Measurements from ENCODE around the gene IFNA8. TPM values are rescaled to one million over a fixed set of nuclear protein-coding genes. Genes with fewer than 3 reads are reported as not detected.

Gene IFNA8
- total and polyA plus RNA-seq, 2 of the 8 experiments (the other 6 are each of a cell fraction or from before 2014, with no cell fraction given) = not detected

DNA sequence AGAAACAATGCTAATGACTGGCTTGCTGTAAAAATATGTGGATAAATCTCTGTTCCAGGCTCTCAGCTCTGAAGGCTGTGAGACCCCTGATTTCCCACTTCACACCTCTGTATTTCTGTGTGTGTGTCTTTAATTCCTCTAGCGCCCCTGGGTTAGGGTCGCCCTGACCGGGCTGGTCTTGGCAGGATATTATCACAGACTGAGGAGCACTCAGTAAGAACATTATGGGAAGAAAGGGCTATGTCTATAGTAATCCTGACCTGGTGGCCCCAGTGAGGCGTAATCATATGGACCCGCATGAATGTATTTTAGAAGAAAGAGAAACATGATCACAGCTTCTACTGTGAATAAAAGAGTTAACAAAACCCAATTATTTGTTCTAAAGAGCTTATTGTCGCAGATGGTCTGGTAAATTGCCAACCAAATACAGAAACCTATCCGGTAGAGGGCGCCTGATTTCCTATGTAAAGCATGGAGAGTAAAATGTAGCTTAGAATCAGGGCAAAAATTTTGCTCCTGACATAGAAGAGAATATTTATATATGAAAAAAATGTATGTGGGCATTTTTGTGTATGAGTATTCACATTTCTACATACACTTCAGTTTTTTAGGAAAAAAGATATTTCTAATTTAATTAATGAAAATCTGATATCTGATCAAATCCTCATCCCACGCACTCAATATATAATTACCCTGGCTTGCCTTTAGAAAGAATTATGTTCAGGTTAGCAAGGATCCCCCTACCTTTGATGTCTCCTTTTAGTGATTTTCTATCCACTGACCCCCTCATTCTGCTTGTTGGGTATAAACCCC lies 25.5 kb downstream of the IFNA8 start:
- DNase-seq (ENCODE audit: low read depth in 1 of 2, low spot score in 2 of 2) (peak in 1 of 2 experiments; percentile 66), FAIRE-seq (no peak)
- Histone ChIP-seq H2BK120ac (replicated peaks; ENCODE audit: low read depth, low read length) (no peak overlapping the region), H3K79me1 (ENCODE audit: low read depth, low read length) (no peaks in the 10 kb centered on the region), H4K5ac (ENCODE audit: insufficient read length, low read depth, low read length) (no peak overlapping the region), H3K9ac (replicated peaks in 1 of 4; ENCODE audit: extremely low read depth in 1 of 4, low read depth in 3 of 4, low read length in 3 of 4) (no peak overlapping the region), H3K36me3 (ENCODE audit: control insufficient read depth in 2 of 4, insufficient read depth in 4 of 4, low read length in 3 of 4) (no peaks in the 10 kb centered on the region), H2BK15ac (ENCODE audit: low read length) (no peak overlapping the region), H4K91ac (replicated peaks; ENCODE audit: insufficient read length, low read length) (no peak overlapping the region), H3K79me2 (ENCODE audit: control insufficient read depth in 1 of 2, insufficient read depth in 2 of 2, low read length in 2 of 2) (no peaks in the 10 kb centered on the region), H4K20me1 (replicated peaks in 1 of 2; ENCODE audit: control insufficient read depth in 1 of 2, insufficient read depth in 2 of 2, low read length in 2 of 2) (no peaks in the 10 kb centered on the region), H3K9me3 (ENCODE audit: insufficient read depth in 2 of 2, low read depth in 1 of 2, low read length in 1 of 2) (no peaks in the 10 kb centered on the region), H2BK5ac (ENCODE audit: low read depth, low read length) (no peak overlapping the region), H4K8ac (ENCODE audit: extremely low read depth, insufficient read depth, low read length) (no peak overlapping the region), H3K4me3 (ENCODE audit: extremely low read depth in 1 of 4, insufficient read depth in 2 of 4, low read depth in 3 of 4, low read length in 4 of 4) (no peak overlapping the region), H3K14ac (ENCODE audit: insufficient read length) (no peak overlapping the region), H3K56ac (replicated peaks; ENCODE audit: insufficient read length, low read depth, low read length) (no peak overlapping the region), H3K18ac (ENCODE audit: extremely low read depth, low read length) (no peak overlapping the region), H2BK12ac (ENCODE audit: low read depth, low read length) (no peak overlapping the region), H3K4ac (replicated peaks; ENCODE audit: insufficient read length, low read depth, low read length) (no peak overlapping the region), H3K23me2 (ENCODE audit: low read depth, low read length) (no peaks in the 10 kb centered on the region), H2BK20ac (ENCODE audit: low read length) (no peak overlapping the region), H3K4me1 (replicated peaks in 1 of 4; ENCODE audit: control insufficient read depth in 3 of 4, insufficient read depth in 4 of 4, low read length in 3 of 4) (no peaks in the 10 kb centered on the region), H3K27ac (ENCODE audit: low read depth, low read length) (no peak overlapping the region), H3K4me2 (ENCODE audit: insufficient read depth in 1 of 2, low read depth in 2 of 2, low read length in 2 of 2) (no peak overlapping the region), H3K23ac (ENCODE audit: insufficient read length) (no peak overlapping the region), H2AK5ac (ENCODE audit: low read depth, low read length) (no peak overlapping the region), H2AFZ (ENCODE audit: low read length) (no peak overlapping the region), H3K27me3 (replicated peaks in 1 of 4; ENCODE audit: control insufficient read depth in 3 of 4, extremely low read depth in 1 of 4, insufficient read depth in 3 of 4, low read length in 3 of 4) (no peaks in the 10 kb centered on the region)
- TF ChIP-seq TAF1 (IDR thresholded peaks at IDR 0.05; ENCODE audit: low read depth, low read length) = no peak
- no peak for TF ChIP-seq RFX5 (IDR thresholded peaks at IDR 0.05; ENCODE audit: borderline replicate concordance, low read depth, low read length)
- TF ChIP-seq, protein P1, sequence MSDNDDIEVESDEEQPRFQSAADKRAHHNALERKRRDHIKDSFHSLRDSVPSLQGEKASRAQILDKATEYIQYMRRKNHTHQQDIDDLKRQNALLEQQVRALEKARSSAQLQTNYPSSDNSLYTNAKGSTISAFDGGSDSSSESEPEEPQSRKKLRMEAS (IDR thresholded peaks at IDR 0.05) = no peak
- TF ChIP-seq, protein P2, sequence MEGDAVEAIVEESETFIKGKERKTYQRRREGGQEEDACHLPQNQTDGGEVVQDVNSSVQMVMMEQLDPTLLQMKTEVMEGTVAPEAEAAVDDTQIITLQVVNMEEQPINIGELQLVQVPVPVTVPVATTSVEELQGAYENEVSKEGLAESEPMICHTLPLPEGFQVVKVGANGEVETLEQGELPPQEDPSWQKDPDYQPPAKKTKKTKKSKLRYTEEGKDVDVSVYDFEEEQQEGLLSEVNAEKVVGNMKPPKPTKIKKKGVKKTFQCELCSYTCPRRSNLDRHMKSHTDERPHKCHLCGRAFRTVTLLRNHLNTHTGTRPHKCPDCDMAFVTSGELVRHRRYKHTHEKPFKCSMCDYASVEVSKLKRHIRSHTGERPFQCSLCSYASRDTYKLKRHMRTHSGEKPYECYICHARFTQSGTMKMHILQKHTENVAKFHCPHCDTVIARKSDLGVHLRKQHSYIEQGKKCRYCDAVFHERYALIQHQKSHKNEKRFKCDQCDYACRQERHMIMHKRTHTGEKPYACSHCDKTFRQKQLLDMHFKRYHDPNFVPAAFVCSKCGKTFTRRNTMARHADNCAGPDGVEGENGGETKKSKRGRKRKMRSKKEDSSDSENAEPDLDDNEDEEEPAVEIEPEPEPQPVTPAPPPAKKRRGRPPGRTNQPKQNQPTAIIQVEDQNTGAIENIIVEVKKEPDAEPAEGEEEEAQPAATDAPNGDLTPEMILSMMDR (IDR thresholded peaks at IDR 0.05; ENCODE audit: control extremely low read depth in 1 of 3, insufficient read depth in 1 of 3, low read depth in 1 of 3, low read length in 3 of 3) = peak in 2 of 3 experiments; percentile 47; a peak in 2 of 4 replicates
- TF ChIP-seq, protein P3, sequence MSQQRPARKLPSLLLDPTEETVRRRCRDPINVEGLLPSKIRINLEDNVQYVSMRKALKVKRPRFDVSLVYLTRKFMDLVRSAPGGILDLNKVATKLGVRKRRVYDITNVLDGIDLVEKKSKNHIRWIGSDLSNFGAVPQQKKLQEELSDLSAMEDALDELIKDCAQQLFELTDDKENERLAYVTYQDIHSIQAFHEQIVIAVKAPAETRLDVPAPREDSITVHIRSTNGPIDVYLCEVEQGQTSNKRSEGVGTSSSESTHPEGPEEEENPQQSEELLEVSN (IDR thresholded peaks at IDR 0.05) = no peak
- TF ChIP-seq RAD21 (IDR thresholded peaks at IDR 0.05 in 1 of 2, conservative IDR thresholded peaks at IDR 0.05 in 1 of 2; ENCODE audit: low read depth in 2 of 2, low read length in 2 of 2) = peak; percentile 31 to 46; a peak in 3 of 4 replicates
- CTCF ChIA-PET (ENCODE audit: partially characterized antibody) = interaction anchor here (0.6 to 4.6 kb wide), 38 partner anchors 8 to 1355 kb away, joined by 3 to 36 read pairs (median 4); partner anchors contain the start of genes IFNA8 and KLHL9
- 63% methylated on average over 9 of the region's 9 CpGs; no CpG with 5 or more reads in 1 of the 2 experiments for WGBS, 2 experiments (ENCODE audit: extremely low coverage in 1 of 2, insufficient coverage in 1 of 2, insufficient read length in 1 of 2, insufficient replicate concordance in 2 of 2, low coverage in 1 of 2, low lambda C conversion rate in 2 of 2, missing lambda C conversion rate in 1 of 2)
- POLR2A ChIA-PET (ENCODE audit: partially characterized antibody) = no interaction called here

Measured in H1 (cell line).